IPS DF 6.9 (cell line): ENCODE data around the gene HRC.

Experiments
- DNase-seq: peaks from one replicate; pipeline ENCODE4 v3.0.0-alpha.2; 2013; ENCODE audit warnings: low read depth, low spot score
- H3K27ac ChIP-seq: one replicate; pipeline ENCODE4 v1.5.1; 2013; ENCODE audit warnings: low read length, control low read depth
- H3K27me3 ChIP-seq: 2 replicates; pipeline ENCODE4 v1.6.1; 2013; ENCODE audit warnings: mild to moderate bottlenecking, low read length; ENCODE audit not compliant: control insufficient read depth, insufficient read depth
- H3K36me3 ChIP-seq: 2 replicates; pipeline ENCODE4 v1.6.1; 2013; ENCODE audit warnings: low read length; ENCODE audit not compliant: control insufficient read depth, insufficient read depth
- H3K4me1 ChIP-seq: 2 replicates; pipeline ENCODE4 v1.6.1; 2013; ENCODE audit warnings: low read length; ENCODE audit not compliant: control insufficient read depth, insufficient read depth
- H3K4me3 ChIP-seq: 2 replicates; pipeline ENCODE4 v1.5.1; 2013; ENCODE audit warnings: mild to moderate bottlenecking, low read length
- H3K9me3 ChIP-seq: 2 replicates; pipeline ENCODE4 v1.6.1; 2013; ENCODE audit warnings: low read length, inconsistent platforms; ENCODE audit not compliant: control insufficient read depth, insufficient read depth
- WGBS: extraction: QIAGEN DNeasy Blood & Tissue Kit; methylation state at CpG from one replicate; pipeline ENCODE4 v1.1.7; 2013; ENCODE audit warnings: mixed read lengths, missing lambda C conversion rate; ENCODE audit not compliant: insufficient read length, insufficient coverage; 5-methylcytosine and 5-hydroxymethylcytosine counted together

HRC gene

DNA sequence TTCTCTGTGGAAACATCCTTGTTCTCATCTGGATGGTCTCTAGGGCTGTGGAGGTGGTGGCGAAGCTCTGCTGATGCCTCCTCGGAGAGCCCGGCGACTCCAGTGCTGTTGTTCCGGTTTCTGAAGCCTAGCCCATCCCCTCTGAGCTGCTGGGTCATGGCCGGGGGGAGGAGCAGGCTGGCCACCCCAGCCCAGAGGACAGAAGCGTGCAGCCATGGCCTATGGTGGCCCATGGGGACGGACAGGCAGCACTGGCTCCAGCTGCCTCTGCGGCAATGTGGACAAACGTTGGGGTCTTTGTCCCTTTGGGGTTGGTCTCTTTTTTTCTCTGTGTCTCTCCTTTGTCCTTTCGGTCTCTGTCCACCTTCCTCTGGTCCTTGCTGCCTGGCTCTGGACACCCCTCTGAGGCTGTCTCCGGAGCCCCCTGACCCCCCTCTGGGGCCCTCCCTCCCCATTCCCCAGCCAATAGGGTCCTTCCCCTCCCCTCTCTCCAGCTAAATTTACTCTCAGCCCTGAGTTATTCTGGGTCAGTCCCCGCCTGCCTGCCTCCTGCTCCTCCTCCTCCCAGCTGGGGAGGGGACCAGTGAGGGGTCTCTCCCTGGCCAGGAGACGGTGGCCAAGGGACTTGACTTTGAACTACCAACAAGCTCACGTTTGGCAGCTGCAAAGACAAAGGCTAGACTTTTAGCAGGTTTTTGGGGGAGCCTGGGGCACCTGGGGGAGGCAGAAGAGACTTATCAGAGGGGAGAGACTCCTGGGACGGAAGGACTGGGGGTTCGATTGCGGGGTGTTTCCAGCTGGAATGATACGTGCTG, at the start of gene HRC:
TSS of gene HRC (minus strand) at position 392 of the 815 bp plus-strand sequence. CDS start at position 233, 159 bp downstream.
- H3K27ac ChIP-seq: no peak within 1 kb of the TSS
- H3K36me3 ChIP-seq: no peaks in the 10 kb centered on the region
- peaks cover 11% of the 10 kb centered on the region for H3K4me1 ChIP-seq
- no peak for DNase-seq
- H3K9me3 ChIP-seq: no peaks in the 10 kb centered on the region
- no peaks in the 10 kb centered on the region for H3K27me3 ChIP-seq
- no peak within 1 kb of the TSS for H3K4me3 ChIP-seq
- no CpG with 5 or more reads among the region's 19 CpGs for WGBS

DNA sequence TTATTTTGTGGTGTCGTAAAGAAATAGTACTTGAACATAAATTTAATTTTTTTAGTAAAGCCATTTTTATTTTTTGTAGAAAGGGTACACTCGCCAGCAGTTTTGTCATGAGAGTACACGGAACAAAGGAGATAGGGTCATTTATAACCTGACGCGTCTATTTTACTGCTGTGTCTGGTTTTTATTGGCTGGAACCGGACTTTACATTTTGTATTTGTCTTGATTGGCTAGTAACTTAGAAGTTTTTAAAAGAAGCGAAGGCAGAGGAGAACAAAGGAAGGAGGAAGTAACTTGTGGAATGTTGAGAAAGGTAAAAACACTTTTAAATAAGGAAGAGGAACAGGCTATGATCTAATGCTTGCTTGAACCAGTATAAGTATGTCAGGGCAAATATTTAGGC, 45.8 kb upstream of the HRC start:
- no peak overlapping the region for H3K27ac ChIP-seq
- no CpG with 5 or more reads among the region's 7 CpGs for WGBS
- DNase-seq: no peak

GRCh38 chr19:49200238-49200862, 45.2 kb upstream of the HRC start:
- Histone ChIP-seq H3K36me3 (peaks cover 5% of the 10 kb centered on the region; the same call in 1 of the 2 replicates), H3K9me3 (no peaks in the 10 kb centered on the region), H3K4me1 (no peaks in the 10 kb centered on the region), H3K27ac (no peak overlapping the region), H3K27me3 (no peaks in the 10 kb centered on the region), H3K4me3 (no peak overlapping the region)
- WGBS: no CpG with 5 or more reads among the region's 29 CpGs
- no peak for DNase-seq

More for the DNA sequence above, 45.8 kb upstream of the HRC start:
- H3K36me3 ChIP-seq: peaks cover 5% of the 10 kb centered on the region; the same call in 1 of the 2 replicates
- no peaks in the 10 kb centered on the region for H3K27me3 ChIP-seq
- no peaks in the 10 kb centered on the region for H3K4me1 ChIP-seq
- no peak overlapping the region for H3K4me3 ChIP-seq
- no peaks in the 10 kb centered on the region for H3K9me3 ChIP-seq

DNA sequence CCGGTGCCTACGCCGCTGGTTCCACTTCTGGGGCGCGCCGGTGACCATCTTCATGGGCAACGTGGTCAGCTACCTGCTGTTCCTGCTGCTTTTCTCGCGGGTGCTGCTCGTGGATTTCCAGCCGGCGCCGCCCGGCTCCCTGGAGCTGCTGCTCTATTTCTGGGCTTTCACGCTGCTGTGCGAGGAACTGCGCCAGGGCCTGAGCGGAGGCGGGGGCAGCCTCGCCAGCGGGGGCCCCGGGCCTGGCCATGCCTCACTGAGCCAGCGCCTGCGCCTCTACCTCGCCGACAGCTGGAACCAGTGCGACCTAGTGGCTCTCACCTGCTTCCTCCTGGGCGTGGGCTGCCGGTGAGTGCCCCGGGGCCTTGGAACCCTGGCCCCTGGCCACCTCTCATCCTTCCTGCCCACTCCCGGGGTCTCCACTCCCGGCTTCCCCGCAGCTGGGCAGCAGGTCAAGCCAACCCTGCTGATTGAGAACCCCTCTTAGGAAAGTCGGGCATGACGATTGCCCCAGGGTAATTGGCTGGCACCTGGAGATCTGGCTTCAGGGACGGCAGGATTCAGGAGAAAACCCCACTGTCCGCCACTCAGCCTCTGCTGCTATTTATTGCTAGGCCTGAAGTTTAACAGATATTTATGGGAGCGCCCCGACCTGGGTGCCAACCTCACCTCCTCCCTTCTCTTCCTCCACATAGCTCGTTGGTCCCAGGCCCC, 41.5 kb upstream of the HRC start:
- no peaks in the 10 kb centered on the region for H3K4me1 ChIP-seq
- H3K36me3 ChIP-seq: peaks cover 3% of the 10 kb centered on the region; the same call in 1 of the 2 replicates
- no peaks in the 10 kb centered on the region for H3K27me3 ChIP-seq
- H3K9me3 ChIP-seq: no peaks in the 10 kb centered on the region
- no CpG with 5 or more reads among the region's 40 CpGs for WGBS
- H3K4me3 ChIP-seq: no peak overlapping the region
- no peak for DNase-seq
- H3K27ac ChIP-seq: no peak overlapping the region

DNA sequence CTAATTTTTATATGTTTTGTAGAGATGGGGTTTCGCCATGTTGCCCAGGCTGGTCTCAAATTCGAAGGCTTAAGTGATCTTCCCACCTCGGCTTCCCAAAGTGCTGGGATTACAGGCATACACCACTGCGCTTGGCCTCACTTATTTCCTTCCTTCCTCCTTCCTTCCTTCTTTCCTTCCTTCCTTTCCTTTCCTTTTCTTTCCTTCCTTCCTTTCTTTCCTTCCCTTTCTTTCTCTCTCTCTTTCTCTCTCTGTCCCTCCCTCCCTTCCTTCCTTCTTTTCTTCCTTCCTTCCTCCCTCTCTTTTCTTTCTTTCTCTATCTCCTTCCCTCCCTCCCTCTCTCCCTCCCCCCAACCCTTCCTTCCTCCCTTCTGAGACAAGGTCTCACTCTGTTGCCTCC, 39.2 kb upstream of the HRC start:
- no peaks in the 10 kb centered on the region for H3K27me3 ChIP-seq
- H3K36me3 ChIP-seq: no peaks in the 10 kb centered on the region
- H3K27ac ChIP-seq: no peak overlapping the region
- WGBS: no CpG with 5 or more reads among the region's 4 CpGs
- H3K4me1 ChIP-seq: no peaks in the 10 kb centered on the region
- H3K9me3 ChIP-seq: no peaks in the 10 kb centered on the region
- no peak for DNase-seq
- H3K4me3 ChIP-seq: no peak overlapping the region

- Histone ChIP-seq H3K27me3 (no peaks in the 10 kb centered on the region), H3K27ac (no peak overlapping the region), H3K9me3 (no peaks in the 10 kb centered on the region), H3K4me3 (no peak overlapping the region), H3K36me3 (no peaks in the 10 kb centered on the region), H3K4me1 (no peaks in the 10 kb centered on the region)
- 99% methylated on average over 4 of the region's 6 CpGs for WGBS
- no peak for DNase-seq
Observed at GRCh38 chr19:49193822-49194394, 38.7 kb upstream of the HRC start.

- Histone ChIP-seq H3K9me3 (no peaks in the 10 kb centered on the region), H3K27ac (no peak overlapping the region), H3K4me3 (no peak overlapping the region), H3K27me3 (no peaks in the 10 kb centered on the region), H3K36me3 (no peaks in the 10 kb centered on the region), H3K4me1 (no peaks in the 10 kb centered on the region)
- DNase-seq: no peak
- WGBS: no CpG with 5 or more reads among the region's 3 CpGs
Observed at GRCh38 chr19:49190781-49191180, 35.6 kb upstream of the HRC start.

- no peaks in the 10 kb centered on the region for H3K9me3 ChIP-seq
- H3K27me3 ChIP-seq: no peaks in the 10 kb centered on the region
- H3K27ac ChIP-seq: no peak overlapping the region
- DNase-seq: no peak
- no peaks in the 10 kb centered on the region for H3K36me3 ChIP-seq
- H3K4me1 ChIP-seq: no peaks in the 10 kb centered on the region
- H3K4me3 ChIP-seq: no peak overlapping the region
- no CpG with 5 or more reads among the region's 5 CpGs for WGBS
Observed at GRCh38 chr19:49189259-49189658, 34.1 kb upstream of the HRC start.

GRCh38 chr19:49188626-49189200, 33.5 kb upstream of the HRC start:
- Histone ChIP-seq H3K4me1 (no peaks in the 10 kb centered on the region), H3K27me3 (no peaks in the 10 kb centered on the region), H3K27ac (no peak overlapping the region), H3K9me3 (no peaks in the 10 kb centered on the region), H3K4me3 (no peak overlapping the region), H3K36me3 (no peaks in the 10 kb centered on the region)
- 100% methylated on average over 1 of the region's 21 CpGs for WGBS
- DNase-seq: no peak

DNA sequence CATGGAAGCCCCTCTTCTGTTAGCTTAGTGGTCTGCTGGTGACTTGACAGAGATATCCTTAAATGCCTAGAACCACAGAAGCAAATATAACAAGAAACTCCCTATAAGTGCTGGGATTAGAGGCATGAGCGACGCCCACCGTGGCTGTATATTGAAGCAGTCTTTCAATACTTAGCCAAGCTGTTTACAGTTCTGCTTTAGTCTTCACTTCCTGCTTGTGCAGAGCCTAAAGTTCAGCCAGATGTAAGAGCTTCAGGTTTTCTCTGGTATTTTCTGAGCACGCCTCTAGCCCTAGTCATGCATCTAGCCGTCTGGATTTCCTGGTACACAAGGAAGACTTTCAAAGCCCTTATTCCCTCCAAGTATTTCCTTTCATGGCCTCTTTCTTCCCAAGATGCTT, 30.9 kb upstream of the HRC start:
- no peak for DNase-seq
- Histone ChIP-seq H3K36me3 (no peaks in the 10 kb centered on the region), H3K4me3 (no peak overlapping the region), H3K27me3 (no peaks in the 10 kb centered on the region), H3K27ac (no peak overlapping the region), H3K4me1 (no peaks in the 10 kb centered on the region), H3K9me3 (no peaks in the 10 kb centered on the region; the same call in 1 of the 2 replicates)
- no CpG with 5 or more reads among the region's 5 CpGs for WGBS
